SK-N-SH (cell line): Measurements from ENCODE around the gene MPO. TPM values are rescaled to one million over a fixed set of nuclear protein-coding genes. Genes with fewer than 3 reads are reported as not detected.

ENCODE experiments used
- CTCF ChIA-PET: fragments of 300-600, 350-600 bp; formaldehyde crosslinking; extraction: SDS; loops from one replicate; lab custom pipeline; 2021; lab: Yijun Ruan, JAX
- POLR2A ChIA-PET: fragments of 350-600 bp; sonication (Branson Sonifier 250); formaldehyde crosslinking; extraction: SDS; loops from one replicate; lab custom pipeline; 2020; ENCODE audit warnings: antibody characterized with exemption, inconsistent platforms; lab: Yijun Ruan, JAX
- DNase-seq: peaks from one replicate; pipeline ENCODE4 v3.0.0; 2012
- H2AFZ ChIP-seq: fragments of 200-600 bp; sonication (generic); 2 replicates; pipeline ENCODE4 v1.8.1; 2016; ENCODE audit warnings: antibody characterized with exemption, mild to moderate bottlenecking, low read depth
- H3F3A ChIP-seq: fragments of 200-600 bp; sonication (generic); replicated peaks from 2 replicates; pipeline ENCODE3; 2016; ENCODE audit warnings: antibody characterized with exemption, mild to moderate bottlenecking; ENCODE audit not compliant: insufficient read depth
- H3K27ac ChIP-seq, 2 experiments: fragments of 200-500 bp in 1 of 2; fragments of 200-600 bp in 1 of 2; sonication (Bioruptor generic) in 1 of 2; sonication (generic), shearing (Covaris generic) in 1 of 2; 2 replicates each; pipeline versions ENCODE4 v1.5.1 to v1.6.1; 2014 to 2016; ENCODE audit warnings: low read depth in 2 of 2, inconsistent platforms in 1 of 2, low read length in 1 of 2, mild to moderate bottlenecking in 1 of 2, mixed read lengths in 1 of 2
- H3K27me3 ChIP-seq: fragments of 200-600 bp; sonication (generic), shearing (Covaris generic); 2 replicates; pipeline ENCODE4 v1.6.1; 2016; ENCODE audit warnings: mixed run types; ENCODE audit not compliant: insufficient read depth
- H3K36me3 ChIP-seq, 2 experiments: fragments of 200-500 bp in 1 of 2; fragments of 200-600 bp in 1 of 2; sonication (Bioruptor generic) in 1 of 2; sonication (generic) in 1 of 2; replicated peaks in 1 of 2; 2 replicates each; pipeline versions ENCODE3 to v1.5.1; 2014 to 2016; ENCODE audit warnings: low read length in 1 of 2, mild to moderate bottlenecking in 1 of 2; ENCODE audit not compliant: insufficient read depth in 2 of 2, control insufficient read depth in 1 of 2
- H3K4me1 ChIP-seq, 2 experiments: fragments of 200-500 bp in 1 of 2; fragments of 200-600 bp in 1 of 2; sonication (Bioruptor generic) in 1 of 2; sonication (generic), shearing (Covaris generic) in 1 of 2; 2 replicates each; pipeline versions ENCODE4 v1.5.1 to v1.6.1; 2014 to 2016; ENCODE audit warnings: low read depth in 1 of 2, low read length in 1 of 2, mixed run types in 1 of 2; ENCODE audit not compliant: insufficient read depth in 2 of 2, control insufficient read depth in 1 of 2
- H3K4me2 ChIP-seq: fragments of 200-600 bp; sonication (generic), shearing (Covaris generic); 2 replicates; pipeline ENCODE4 v1.6.1; 2017; ENCODE audit warnings: mixed run types
- H3K4me3 ChIP-seq, 2 experiments: fragments of 200-500 bp in 1 of 2; fragments of 200-600 bp in 1 of 2; sonication (Bioruptor generic) in 1 of 2; sonication (generic), shearing (Covaris generic) in 1 of 2; 2 replicates each; pipeline versions ENCODE4 v1.5.1 to v1.8.1; 2014 to 2016; ENCODE audit warnings: low read depth in 2 of 2, inconsistent platforms in 1 of 2, low read length in 1 of 2, mild to moderate bottlenecking in 1 of 2, mixed read lengths in 1 of 2, moderate library complexity in 1 of 2
- H3K79me2 ChIP-seq: fragments of 200-600 bp; sonication (generic); 2 replicates; pipeline ENCODE4 v1.8.1; 2017; ENCODE audit warnings: mild to moderate bottlenecking; ENCODE audit not compliant: insufficient read depth
- H3K9ac ChIP-seq: fragments of 200-600 bp; sonication (generic); 2 replicates; pipeline ENCODE4 v1.6.1; 2017; ENCODE audit warnings: mixed run types
- H3K9me2 ChIP-seq: fragments of 200-600 bp; sonication (generic); 2 replicates; pipeline ENCODE4 v1.6.1; 2017; ENCODE audit warnings: mixed run types
- H3K9me3 ChIP-seq: fragments of 200-600 bp; sonication (generic); 2 replicates; pipeline ENCODE4 v1.6.1; 2017; ENCODE audit warnings: mixed run types, mild to moderate bottlenecking, moderate library complexity
- H4K20me1 ChIP-seq: fragments of 200-600 bp; sonication (generic); 2 replicates; pipeline ENCODE4 v1.6.1; 2017; ENCODE audit warnings: mild to moderate bottlenecking, mixed run types; ENCODE audit not compliant: insufficient read depth
- CTCF ChIP-seq: fragments of 200-600 bp; sonication (generic); IDR thresholded peaks from 2 replicates; pipeline ENCODE4 v1.6.1; 2017; ENCODE audit warnings: antibody characterized with exemption, mild to moderate bottlenecking, moderate library complexity
- FOSL2 ChIP-seq: IDR thresholded peaks from 2 replicates; pipeline ENCODE4 v1.4.0; 2012; ENCODE audit warnings: low read depth, mild to moderate bottlenecking, moderate library complexity, borderline replicate concordance
- FOXM1 ChIP-seq: IDR thresholded peaks from 2 replicates; pipeline ENCODE4 v1.4.0; 2012; ENCODE audit warnings: low read depth, mild to moderate bottlenecking
- GABPA ChIP-seq: IDR thresholded peaks from 2 replicates; pipeline ENCODE4 v1.4.0; 2012; ENCODE audit warnings: low read depth, mild to moderate bottlenecking
- MEF2A ChIP-seq: IDR thresholded peaks from 2 replicates; pipeline ENCODE4 v1.4.0; 2012; ENCODE audit warnings: low read depth, borderline replicate concordance
- MXI1 ChIP-seq: IDR thresholded peaks from 2 replicates; pipeline ENCODE4 v1.6.1; 2012; ENCODE audit warnings: mild to moderate bottlenecking, low read depth, low read length, improper control_type of control experiment
- NFIC ChIP-seq: IDR thresholded peaks from 2 replicates; pipeline ENCODE4 v1.4.0; 2012; ENCODE audit warnings: borderline replicate concordance
- POLR2AphosphoS5 ChIP-seq: IDR thresholded peaks from 2 replicates; pipeline ENCODE4 v1.6.1; 2012; ENCODE audit warnings: low read depth, low read length
- SIN3A ChIP-seq: IDR thresholded peaks from 2 replicates; pipeline ENCODE4 v1.6.1; 2012; ENCODE audit warnings: low read depth, mild to moderate bottlenecking, low read length, moderate library complexity, borderline replicate concordance
- SMC3 ChIP-seq: IDR thresholded peaks from 2 replicates; pipeline ENCODE4 v1.6.1; 2012; ENCODE audit warnings: low read depth, low read length, improper control_type of control experiment
- TAF1 ChIP-seq: IDR thresholded peaks from 2 replicates; pipeline ENCODE4 v1.6.1; 2012; ENCODE audit warnings: low read depth, mild to moderate bottlenecking, low read length, moderate library complexity, borderline replicate concordance
- USF1 ChIP-seq: IDR thresholded peaks from 2 replicates; pipeline ENCODE4 v1.4.0; 2012; ENCODE audit warnings: low read depth, borderline replicate concordance
- YY1 ChIP-seq: IDR thresholded peaks from 2 replicates; pipeline ENCODE4 v1.4.0; 2012; ENCODE audit warnings: low read depth, mild to moderate bottlenecking
- ZBTB33 ChIP-seq: IDR thresholded peaks from 2 replicates; pipeline ENCODE4 v1.4.0; 2012; ENCODE audit warnings: low read depth, borderline replicate concordance
- WGBS: methylation state at CpG from one replicate; pipeline ENCODE4 v1.1.6; 2017; ENCODE audit warnings: low lambda C conversion rate; 5-methylcytosine and 5-hydroxymethylcytosine counted together
- polyA plus RNA-seq, 3 experiments: library from polyadenylated mRNA; depleted of rRNA; stranded (reverse); fragments of >200 nt; gene quantifications; 2 replicates each; pipeline ENCODE4 v1.2.3, GENCODE V29; 2012
- TF ChIP-seq, protein P1 (sequence below): fragments of 150-350 bp; IDR thresholded peaks from 2 replicates; pipeline ENCODE4 v1.6.1; 2016; ENCODE audit warnings: mild to moderate bottlenecking, low read depth, low read length

Gene MPO
- polyA plus RNA-seq, 1 of the 3 experiments (the other 2 are of a cell fraction) = not detected

DNA sequence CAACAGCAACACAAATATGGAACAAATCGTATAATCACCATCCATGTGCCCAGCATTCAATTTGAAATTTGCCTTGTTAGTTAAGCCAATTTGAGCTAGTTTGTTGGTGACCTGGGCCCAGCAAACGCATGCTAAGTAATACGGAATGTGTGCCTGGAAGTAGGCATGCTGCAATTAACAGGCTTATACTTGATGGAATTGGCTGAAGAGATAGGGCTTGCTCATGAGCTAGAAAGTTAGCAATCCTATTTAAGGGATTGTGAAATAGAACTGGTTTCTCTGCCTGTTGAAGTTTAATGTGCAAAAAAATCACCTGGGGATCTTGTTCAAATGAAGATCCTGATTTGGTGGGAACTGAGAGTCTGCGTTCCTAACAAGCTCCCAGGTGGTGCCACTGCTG is 50.9 kb downstream of the MPO start (continued):
- no peak for TF ChIP-seq CTCF
- no peak for TF ChIP-seq FOSL2
- no peak for TF ChIP-seq GABPA
- no peak for TF ChIP-seq ZBTB33
- no peak for TF ChIP-seq USF1
- no peak for TF ChIP-seq FOXM1
- TF ChIP-seq SIN3A = no peak
- TF ChIP-seq TAF1 = no peak
- no peak for TF ChIP-seq POLR2AphosphoS5
- no peak for TF ChIP-seq MEF2A

DNA sequence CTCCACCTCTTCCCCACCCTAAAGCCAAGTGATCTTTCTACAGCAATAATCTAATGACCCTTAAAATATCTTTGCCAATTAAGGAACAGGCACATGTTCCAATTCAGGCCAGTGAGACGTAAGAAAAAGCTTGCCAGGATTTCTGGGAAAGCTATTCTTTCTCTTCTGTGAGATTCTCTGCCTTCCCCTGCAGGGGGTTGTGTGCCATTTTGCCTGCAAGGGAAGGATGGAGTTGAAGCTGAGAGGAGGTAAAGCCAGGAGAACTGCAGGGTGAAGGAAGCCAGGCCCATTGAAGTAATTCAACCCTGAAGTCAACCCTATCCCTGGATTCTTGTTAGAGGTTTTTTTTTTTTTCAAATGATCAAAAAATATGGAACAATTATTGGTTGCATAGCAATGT is 51.4 kb downstream of the MPO start:
- no peaks in the 10 kb centered on the region for H3K79me2 ChIP-seq
- H3K4me1 ChIP-seq = no peaks in the 10 kb centered on the region
- H3K9ac ChIP-seq = no peak overlapping the region
- H2AFZ ChIP-seq = no peak overlapping the region
- H3K9me2 ChIP-seq = no peaks in the 10 kb centered on the region
- TF ChIP-seq YY1 (no peak), SMC3 (no peak), NFIC (no peak), USF1 (no peak), SIN3A (no peak), MXI1 (no peak)
- TF ChIP-seq, protein P1, sequence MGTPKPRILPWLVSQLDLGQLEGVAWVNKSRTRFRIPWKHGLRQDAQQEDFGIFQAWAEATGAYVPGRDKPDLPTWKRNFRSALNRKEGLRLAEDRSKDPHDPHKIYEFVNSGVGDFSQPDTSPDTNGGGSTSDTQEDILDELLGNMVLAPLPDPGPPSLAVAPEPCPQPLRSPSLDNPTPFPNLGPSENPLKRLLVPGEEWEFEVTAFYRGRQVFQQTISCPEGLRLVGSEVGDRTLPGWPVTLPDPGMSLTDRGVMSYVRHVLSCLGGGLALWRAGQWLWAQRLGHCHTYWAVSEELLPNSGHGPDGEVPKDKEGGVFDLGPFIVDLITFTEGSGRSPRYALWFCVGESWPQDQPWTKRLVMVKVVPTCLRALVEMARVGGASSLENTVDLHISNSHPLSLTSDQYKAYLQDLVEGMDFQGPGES = no peak
- TF ChIP-seq, all 33 proteins: peak for 0
- DNase-seq = no peak
- Histone ChIP-seq H3K4me2 (no peak overlapping the region), H3K9me3 (no peaks in the 10 kb centered on the region), H4K20me1 (no peaks in the 10 kb centered on the region), H3F3A (peaks cover 3% of the 10 kb centered on the region), H3K27me3 (no peaks in the 10 kb centered on the region; the same call in 1 of the 2 replicates), H3K36me3 (no peaks in the 10 kb centered on the region), H3K4me3 (no peak overlapping the region), H3K27ac (no peak overlapping the region)
- WGBS = 50% methylated on average over 1 of the region's 1 CpG
- CTCF ChIA-PET = interaction anchor here (0.6 to 4.0 kb wide), 8 partner anchors 10 to 205 kb away, joined by 3 to 33 read pairs (median 5); partner anchors contain the start of genes MKS1 and RNF43
- POLR2A ChIA-PET = interaction anchor here (0.6 kb wide), 1 partner anchor 784 kb away, joined by 3 read pairs; no protein-coding TSS in a partner anchor
